Trophoblast cell (in vitro differentiated cells and primary cell): Measurements from ENCODE around the gene CSMD2.

Experiments
- DNase-seq, 2 donors: peaks; one replicate each; pipeline ENCODE4 v3.0.0-alpha.2; 2016
- H2AFZ ChIP-seq: 2 replicates; pipeline ENCODE4 v1.6.1; 2013; ENCODE audit warnings: low read length, moderate library complexity, mild to moderate bottlenecking; ENCODE audit not compliant: insufficient read depth, poor library complexity
- H2AK5ac ChIP-seq: 2 replicates; pipeline ENCODE4 v1.6.1; 2013; ENCODE audit warnings: mild to moderate bottlenecking, low read length
- H2BK120ac ChIP-seq: 2 replicates; pipeline ENCODE4 v1.6.1; 2013; ENCODE audit warnings: low read length, mild to moderate bottlenecking, moderate library complexity; ENCODE audit not compliant: insufficient read depth, poor library complexity
- H2BK12ac ChIP-seq: 2 replicates; pipeline ENCODE4 v1.6.1; 2013; ENCODE audit warnings: mild to moderate bottlenecking, low read length, moderate library complexity
- H2BK5ac ChIP-seq: 2 replicates; pipeline ENCODE4 v1.6.1; 2013; ENCODE audit warnings: low read length, low read depth, moderate library complexity, mild to moderate bottlenecking; ENCODE audit not compliant: poor library complexity
- H3K14ac ChIP-seq: 2 replicates; pipeline ENCODE4 v1.6.1; 2013; ENCODE audit warnings: mild to moderate bottlenecking, low read length
- H3K18ac ChIP-seq: 2 replicates; pipeline ENCODE4 v1.6.1; 2013; ENCODE audit warnings: mild to moderate bottlenecking, low read length
- H3K23ac ChIP-seq: 2 replicates; pipeline ENCODE4 v1.6.1; 2013; ENCODE audit warnings: low read length
- H3K27ac ChIP-seq: 2 replicates; pipeline ENCODE4 v1.5.1; 2013; ENCODE audit warnings: low read depth, mild to moderate bottlenecking, inconsistent platforms, low read length, moderate library complexity
- H3K27me3 ChIP-seq: 2 replicates; pipeline ENCODE4 v1.6.1; 2013; ENCODE audit warnings: inconsistent platforms, mild to moderate bottlenecking, low read length, moderate library complexity; ENCODE audit not compliant: insufficient read depth
- H3K36me3 ChIP-seq, 2 experiments: 1 replicate in 1 of 2; 2 replicates in 1 of 2; pipeline ENCODE4 v1.6.1; 2013; ENCODE audit warnings: low read length in 2 of 2, mild to moderate bottlenecking in 2 of 2, moderate library complexity in 1 of 2; ENCODE audit not compliant: insufficient read depth in 2 of 2, control insufficient read depth in 1 of 2
- H3K4ac ChIP-seq: 2 replicates; pipeline ENCODE4 v1.6.1; 2013; ENCODE audit warnings: low read depth, mild to moderate bottlenecking, low read length, moderate library complexity
- H3K4me1 ChIP-seq, 2 experiments: 1 replicate in 1 of 2; 2 replicates in 1 of 2; pipeline ENCODE4 v1.6.1; 2013; ENCODE audit warnings: low read length in 2 of 2, mild to moderate bottlenecking in 2 of 2, moderate library complexity in 1 of 2; ENCODE audit not compliant: insufficient read depth in 2 of 2, control insufficient read depth in 1 of 2
- H3K4me2 ChIP-seq: 2 replicates; pipeline ENCODE4 v1.6.1; 2013; ENCODE audit warnings: inconsistent platforms, mild to moderate bottlenecking, low read length, moderate library complexity
- H3K4me3 ChIP-seq: 2 replicates; pipeline ENCODE4 v1.5.1; 2013; ENCODE audit warnings: mild to moderate bottlenecking, low read depth, low read length, inconsistent platforms
- H3K79me1 ChIP-seq: one replicate; pipeline ENCODE4 v1.6.1; 2013; ENCODE audit warnings: low read length
- H3K79me2 ChIP-seq: 2 replicates; pipeline ENCODE4 v1.6.1; 2013; ENCODE audit warnings: low read length, mild to moderate bottlenecking; ENCODE audit not compliant: control insufficient read depth, insufficient read depth, poor library complexity
- H3K9ac ChIP-seq: 2 replicates; pipeline ENCODE4 v1.6.1; 2013; ENCODE audit warnings: mild to moderate bottlenecking, low read length
- H3K9me3 ChIP-seq: 2 replicates; pipeline ENCODE4 v1.6.1; 2013; ENCODE audit warnings: low read depth, mild to moderate bottlenecking, control low read depth, inconsistent platforms, low read length; ENCODE audit not compliant: insufficient read depth
- H4K12ac ChIP-seq: 2 replicates; pipeline ENCODE4 v1.6.1; 2013; ENCODE audit warnings: low read depth, mild to moderate bottlenecking, low read length, moderate library complexity
- H4K8ac ChIP-seq: 2 replicates; pipeline ENCODE4 v1.6.1; 2013; ENCODE audit warnings: low read depth, mild to moderate bottlenecking, low read length, moderate library complexity
- H4K91ac ChIP-seq: one replicate; pipeline ENCODE4 v1.6.1; 2013; ENCODE audit warnings: low read depth, mild to moderate bottlenecking, low read length, moderate library complexity
- WGBS: extraction: QIAGEN DNeasy Blood & Tissue Kit; methylation state at CpG from one replicate; pipeline ENCODE4 v1.1.7; 2013; ENCODE audit warnings: missing lambda C conversion rate; ENCODE audit not compliant: insufficient read length, insufficient coverage; ENCODE audit errors: extremely low coverage; 5-methylcytosine and 5-hydroxymethylcytosine counted together

Gene CSMD2

DNA sequence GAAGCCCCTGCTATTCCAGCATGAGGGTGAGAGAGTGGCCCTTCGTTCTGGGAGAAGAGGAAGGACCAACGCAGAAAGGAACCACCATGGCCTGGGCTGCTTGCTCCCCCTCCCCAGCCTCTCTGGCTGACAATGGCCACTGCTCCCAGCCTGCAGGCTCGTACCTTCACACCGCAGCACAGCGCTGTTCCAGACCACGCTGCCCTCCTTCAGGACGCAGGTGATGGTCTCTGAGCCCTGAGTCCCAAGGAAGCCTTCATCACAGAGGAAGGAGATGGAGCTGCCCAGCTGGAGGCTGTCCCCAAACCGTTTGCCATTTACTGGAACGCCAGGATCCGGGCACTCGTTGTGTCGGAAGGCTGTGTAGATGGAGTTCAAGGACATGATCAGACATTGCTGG lies 426.1 kb downstream of the CSMD2 start:
- Histone ChIP-seq H3K4me2 (no peak overlapping the region), H4K8ac (no peak overlapping the region), H4K12ac (no peak overlapping the region), H2BK12ac (no peak overlapping the region), H4K91ac (no peak overlapping the region), H3K79me2 (no peaks in the 10 kb centered on the region), H3K27ac (no peak overlapping the region), H3K4ac (no peak overlapping the region), H3K14ac (no peak overlapping the region), H3K23ac (no peak overlapping the region), H3K18ac (no peak overlapping the region), H3K79me1 (no peaks in the 10 kb centered on the region), H3K4me1 (no peaks in the 10 kb centered on the region), H2BK120ac (no peak overlapping the region), H2AFZ (no peak overlapping the region), H3K9me3 (peaks cover 2% of the 10 kb centered on the region), H3K27me3 (no peaks in the 10 kb centered on the region), H2BK5ac (no peak overlapping the region), H3K4me3 (no peak overlapping the region), H2AK5ac (no peak overlapping the region), H3K36me3 (no peaks in the 10 kb centered on the region), H3K9ac (no peak overlapping the region)
- DNase-seq = no peak
- no CpG with 5 or more reads among the region's 12 CpGs for WGBS

DNA sequence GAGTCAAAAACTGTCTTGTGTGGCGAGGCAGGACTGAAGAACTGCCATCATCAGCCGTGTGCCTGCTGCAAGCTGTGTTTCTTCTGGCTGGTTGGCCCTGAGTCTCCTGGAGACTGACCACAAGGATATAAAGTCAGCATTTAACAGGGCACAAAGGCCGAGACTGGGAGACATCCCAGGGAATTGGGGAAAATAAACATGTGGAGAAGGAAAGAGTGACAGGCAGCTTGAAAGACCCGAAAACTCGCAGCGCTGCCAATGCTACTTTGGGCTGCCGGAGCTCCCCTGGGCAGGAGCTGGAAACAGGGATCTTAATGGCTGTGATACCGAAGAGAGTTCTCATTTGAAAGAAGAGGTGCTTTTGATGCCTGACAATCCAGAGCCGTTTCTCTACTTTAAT lies 426.5 kb downstream of the CSMD2 start:
- H3K14ac ChIP-seq = no peak overlapping the region
- no peaks in the 10 kb centered on the region for H3K79me2 ChIP-seq
- H3K36me3 ChIP-seq = no peaks in the 10 kb centered on the region
- H3K79me1 ChIP-seq = no peaks in the 10 kb centered on the region
- H4K12ac ChIP-seq = no peak overlapping the region
- H3K23ac ChIP-seq = no peak overlapping the region
- no peak overlapping the region for H3K27ac ChIP-seq
- H3K4me3 ChIP-seq = no peak overlapping the region
- H2BK12ac ChIP-seq = no peak overlapping the region
- H2BK120ac ChIP-seq = no peak overlapping the region
- H3K4me2 ChIP-seq = no peak overlapping the region
- no peaks in the 10 kb centered on the region for H3K27me3 ChIP-seq
- no peak overlapping the region for H2AFZ ChIP-seq
- no peak overlapping the region for H2BK5ac ChIP-seq
- no peak overlapping the region for H4K8ac ChIP-seq
- no peak overlapping the region for H4K91ac ChIP-seq
- H3K4me1 ChIP-seq = no peaks in the 10 kb centered on the region
- H3K9me3 ChIP-seq = peaks cover 2% of the 10 kb centered on the region
- H3K4ac ChIP-seq = no peak overlapping the region
- no peak overlapping the region for H3K9ac ChIP-seq
- WGBS = no CpG with 5 or more reads among the region's 9 CpGs
- H2AK5ac ChIP-seq = no peak overlapping the region
- no peak overlapping the region for H3K18ac ChIP-seq
- DNase-seq = no peak

DNA sequence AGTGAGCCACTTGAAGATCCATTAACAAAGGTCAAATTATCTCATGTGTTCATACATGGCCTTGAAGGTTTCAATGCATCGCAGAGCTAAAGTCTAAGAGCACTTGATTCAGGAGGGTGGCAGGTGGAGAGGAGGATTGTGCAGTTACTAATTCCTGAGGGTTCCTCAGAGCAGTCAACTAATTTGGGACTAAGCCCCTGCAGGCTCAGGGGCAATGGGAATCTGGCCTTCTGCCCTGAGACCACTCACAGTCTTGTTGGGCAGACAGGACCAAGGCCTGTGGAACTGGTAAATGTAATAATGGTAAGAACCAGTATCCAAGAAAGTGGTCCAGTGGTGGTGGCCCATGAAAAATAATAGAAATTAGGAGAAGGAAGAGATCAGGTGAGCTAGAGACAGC lies 428.5 kb downstream of the CSMD2 start:
- H2BK120ac ChIP-seq = no peak overlapping the region
- H3K4ac ChIP-seq = no peak overlapping the region
- H3K79me1 ChIP-seq = no peaks in the 10 kb centered on the region
- no peak overlapping the region for H3K23ac ChIP-seq
- no peak overlapping the region for H4K12ac ChIP-seq
- no peak overlapping the region for H3K14ac ChIP-seq
- H3K79me2 ChIP-seq = no peaks in the 10 kb centered on the region
- H3K27me3 ChIP-seq = no peaks in the 10 kb centered on the region
- no peak overlapping the region for H2AFZ ChIP-seq
- H2BK5ac ChIP-seq = no peak overlapping the region
- H3K36me3 ChIP-seq = no peaks in the 10 kb centered on the region
- H2AK5ac ChIP-seq = no peak overlapping the region
- H4K8ac ChIP-seq = no peak overlapping the region
- DNase-seq = no peak
- no peak overlapping the region for H3K4me2 ChIP-seq
- no peak overlapping the region for H3K9ac ChIP-seq
- H4K91ac ChIP-seq = no peak overlapping the region
- peaks cover 4% of the 10 kb centered on the region for H3K9me3 ChIP-seq
- H3K18ac ChIP-seq = no peak overlapping the region
- no CpG with 5 or more reads among the region's 1 CpG for WGBS
- H3K27ac ChIP-seq = no peak overlapping the region
- H3K4me1 ChIP-seq = no peaks in the 10 kb centered on the region
- H3K4me3 ChIP-seq = no peak overlapping the region
- no peak overlapping the region for H2BK12ac ChIP-seq

DNA sequence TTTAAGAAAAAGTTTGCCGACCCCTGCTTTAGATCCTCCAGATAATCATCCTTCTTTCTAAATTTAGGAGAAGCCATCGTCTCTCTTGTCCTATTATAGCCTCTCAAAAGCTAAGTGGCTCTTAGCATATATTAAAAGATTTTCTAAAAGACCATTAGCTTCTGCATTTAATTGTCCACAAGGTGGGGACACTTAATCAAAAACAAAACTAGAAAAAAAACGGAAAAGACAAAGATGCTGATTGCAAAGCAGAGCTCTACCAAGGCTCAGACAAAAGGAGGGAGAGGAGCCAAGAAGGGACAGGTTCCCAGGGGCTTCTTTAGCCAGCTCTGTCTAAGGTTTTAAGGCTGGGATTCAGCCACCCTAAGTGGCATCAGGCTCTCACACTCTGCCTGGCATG lies 429.4 kb downstream of the CSMD2 start:
- Histone ChIP-seq H3K27me3 (no peaks in the 10 kb centered on the region), H3K4me3 (no peak overlapping the region), H3K27ac (no peak overlapping the region), H3K9me3 (peaks cover 4% of the 10 kb centered on the region), H4K8ac (no peak overlapping the region), H3K9ac (no peak overlapping the region), H3K36me3 (no peaks in the 10 kb centered on the region), H3K4ac (no peak overlapping the region), H4K91ac (no peak overlapping the region), H2BK5ac (no peak overlapping the region), H4K12ac (no peak overlapping the region), H2AFZ (no peak overlapping the region), H2AK5ac (no peak overlapping the region), H3K18ac (no peak overlapping the region), H3K4me1 (no peaks in the 10 kb centered on the region), H3K79me2 (no peaks in the 10 kb centered on the region), H3K4me2 (no peak overlapping the region), H2BK120ac (no peak overlapping the region), H3K14ac (no peak overlapping the region), H3K79me1 (no peaks in the 10 kb centered on the region), H3K23ac (no peak overlapping the region), H2BK12ac (no peak overlapping the region)
- DNase-seq = peak in 1 of 2 donors; percentile 18
- WGBS = no CpG with 5 or more reads among the region's 3 CpGs
